ENCODE data around the gene ADCY5. TPM values are rescaled to one million over a fixed set of nuclear protein-coding genes. Genes with fewer than 3 reads are reported as not detected.

The ADCY5 gene
- polyA plus RNA-seq, 2 of the 4 experiments (the other 2 are of a cell fraction): 0.57 to 0.68 TPM

DNA sequence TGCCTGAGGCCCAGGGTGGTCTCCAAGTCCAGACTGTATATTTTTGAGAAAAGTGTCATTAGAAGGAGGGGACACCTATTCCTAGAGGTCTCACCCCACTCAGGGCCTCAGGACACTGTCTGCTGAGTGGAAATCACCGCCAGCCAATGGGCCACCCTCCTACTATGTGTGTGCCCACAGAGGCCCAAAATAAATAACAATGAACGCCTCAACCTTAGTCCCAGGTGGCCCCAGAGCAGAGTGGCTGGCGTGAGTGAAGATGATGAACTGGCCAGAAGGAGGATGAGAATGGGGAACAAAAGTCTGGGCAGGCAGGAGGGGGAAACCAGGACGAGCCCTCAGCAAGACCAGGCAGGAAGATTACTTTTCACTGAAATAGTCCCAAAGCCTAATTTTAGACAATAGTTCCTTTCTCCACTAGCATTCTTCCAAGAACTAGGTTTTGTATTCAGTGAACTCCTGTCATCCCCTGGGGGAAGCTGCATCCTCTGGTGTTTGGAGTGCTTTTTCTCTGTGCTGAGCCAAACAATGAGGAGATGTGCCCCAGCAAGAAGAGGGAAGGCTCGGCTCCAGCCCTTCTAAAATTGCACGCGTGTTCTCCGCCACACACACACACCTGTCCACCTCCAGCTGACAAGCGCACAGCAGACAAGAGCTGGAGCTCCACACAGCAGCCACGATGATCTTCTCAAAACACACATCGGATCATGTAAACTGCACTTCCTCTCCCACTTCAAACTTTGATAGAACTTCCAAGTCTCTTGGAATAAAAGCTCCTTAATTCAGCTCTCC, 72.2 kb downstream of the ADCY5 start:
- Histone ChIP-seq H3K4me3 (no peak overlapping the region), H3K27ac (no peak overlapping the region), H3K4me1 (no peaks in the 10 kb centered on the region), H3K4me2 (no peak overlapping the region), H3K9me3 (no peaks in the 10 kb centered on the region)
- TF ChIP-seq POLR2A (IDR thresholded peaks at IDR 0.05; ENCODE audit: low read length): no peak
- no peak for TF ChIP-seq POLR2AphosphoS2 (conservative IDR thresholded peaks at IDR 0.05; ENCODE audit: low read length)
- no peak for TF ChIP-seq CHD2 (IDR thresholded peaks at IDR 0.05; ENCODE audit: low read length, partially characterized antibody)
- TF ChIP-seq HOXB5 (CRISPR knock-in tag; IDR thresholded peaks at IDR 0.05): no peak
- TF ChIP-seq NPAS2 (CRISPR knock-in tag; IDR thresholded peaks at IDR 0.05; ENCODE audit: borderline replicate concordance): no peak
- no peak for TF ChIP-seq RARB (CRISPR knock-in tag; IDR thresholded peaks at IDR 0.05)
- TF ChIP-seq MAZ (IDR thresholded peaks at IDR 0.05; ENCODE audit: borderline replicate concordance, low read depth, low read length): no peak
- TF ChIP-seq, protein P1, sequence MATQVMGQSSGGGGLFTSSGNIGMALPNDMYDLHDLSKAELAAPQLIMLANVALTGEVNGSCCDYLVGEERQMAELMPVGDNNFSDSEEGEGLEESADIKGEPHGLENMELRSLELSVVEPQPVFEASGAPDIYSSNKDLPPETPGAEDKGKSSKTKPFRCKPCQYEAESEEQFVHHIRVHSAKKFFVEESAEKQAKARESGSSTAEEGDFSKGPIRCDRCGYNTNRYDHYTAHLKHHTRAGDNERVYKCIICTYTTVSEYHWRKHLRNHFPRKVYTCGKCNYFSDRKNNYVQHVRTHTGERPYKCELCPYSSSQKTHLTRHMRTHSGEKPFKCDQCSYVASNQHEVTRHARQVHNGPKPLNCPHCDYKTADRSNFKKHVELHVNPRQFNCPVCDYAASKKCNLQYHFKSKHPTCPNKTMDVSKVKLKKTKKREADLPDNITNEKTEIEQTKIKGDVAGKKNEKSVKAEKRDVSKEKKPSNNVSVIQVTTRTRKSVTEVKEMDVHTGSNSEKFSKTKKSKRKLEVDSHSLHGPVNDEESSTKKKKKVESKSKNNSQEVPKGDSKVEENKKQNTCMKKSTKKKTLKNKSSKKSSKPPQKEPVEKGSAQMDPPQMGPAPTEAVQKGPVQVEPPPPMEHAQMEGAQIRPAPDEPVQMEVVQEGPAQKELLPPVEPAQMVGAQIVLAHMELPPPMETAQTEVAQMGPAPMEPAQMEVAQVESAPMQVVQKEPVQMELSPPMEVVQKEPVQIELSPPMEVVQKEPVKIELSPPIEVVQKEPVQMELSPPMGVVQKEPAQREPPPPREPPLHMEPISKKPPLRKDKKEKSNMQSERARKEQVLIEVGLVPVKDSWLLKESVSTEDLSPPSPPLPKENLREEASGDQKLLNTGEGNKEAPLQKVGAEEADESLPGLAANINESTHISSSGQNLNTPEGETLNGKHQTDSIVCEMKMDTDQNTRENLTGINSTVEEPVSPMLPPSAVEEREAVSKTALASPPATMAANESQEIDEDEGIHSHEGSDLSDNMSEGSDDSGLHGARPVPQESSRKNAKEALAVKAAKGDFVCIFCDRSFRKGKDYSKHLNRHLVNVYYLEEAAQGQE (IDR thresholded peaks at IDR 0.05): no peak
- TF ChIP-seq SREBF2 (IDR thresholded peaks at IDR 0.05): no peak
- no peak for TF ChIP-seq CEBPB (IDR thresholded peaks at IDR 0.05)
- no peak for TF ChIP-seq JUN (IDR thresholded peaks at IDR 0.05)
- no peak for TF ChIP-seq ATOH8 (CRISPR knock-in tag; IDR thresholded peaks at IDR 0.05; ENCODE audit: low read depth)
- TF ChIP-seq RNF2 (IDR thresholded peaks at IDR 0.05; ENCODE audit: borderline replicate concordance, low read depth): no peak
- ATAC-seq (no peak), DNase-seq (ENCODE audit: low read depth in 1 of 2, low spot score in 1 of 2) (no peak), FAIRE-seq (no peak)
- ChIA-PET POLR2A (no interaction called here), CTCF (interaction anchor here (0.9 to 1.6 kb wide), 5 partner anchors 9 to 50 kb away, joined by 3 to 4 read pairs (median 3); no protein-coding TSS in a partner anchor)
- 62% methylated on average over 11 of the region's 11 CpGs for WGBS (ENCODE audit: missing lambda C conversion rate)

GRCh38 chr3:123375014-123375940, 73.6 kb downstream of the ADCY5 start:
- H3K9me3 ChIP-seq: no peaks in the 10 kb centered on the region
- ChIA-PET POLR2A (no interaction called here), CTCF (interaction anchor here (0.9 to 1.1 kb wide), 4 partner anchors 8 to 46 kb away, joined by 3 to 4 read pairs (median 3); no protein-coding TSS in a partner anchor)
- no peak for FAIRE-seq
- no peak for ATAC-seq
- no peak for DNase-seq (ENCODE audit: low read depth in 1 of 2, low spot score in 1 of 2)
- no peak overlapping the region for H3K27ac ChIP-seq
- 0 out of 5 replicates have a peak, but pooled peaks of 1 of the 2 experiments have one; percentile 21 for TF ChIP-seq RAD21 (conservative IDR thresholded peaks at IDR 0.05 in 1 of 2, IDR thresholded peaks at IDR 0.05 in 1 of 2)
- TF ChIP-seq MAFK (IDR thresholded peaks at IDR 0.05; ENCODE audit: partially characterized antibody): no peak
- no peak overlapping the region for H3K4me2 ChIP-seq
- H3K4me1 ChIP-seq: no peaks in the 10 kb centered on the region
- no peak overlapping the region for H3K4me3 ChIP-seq
- 61% methylated on average over 13 of the region's 13 CpGs for WGBS (ENCODE audit: missing lambda C conversion rate)

DNA sequence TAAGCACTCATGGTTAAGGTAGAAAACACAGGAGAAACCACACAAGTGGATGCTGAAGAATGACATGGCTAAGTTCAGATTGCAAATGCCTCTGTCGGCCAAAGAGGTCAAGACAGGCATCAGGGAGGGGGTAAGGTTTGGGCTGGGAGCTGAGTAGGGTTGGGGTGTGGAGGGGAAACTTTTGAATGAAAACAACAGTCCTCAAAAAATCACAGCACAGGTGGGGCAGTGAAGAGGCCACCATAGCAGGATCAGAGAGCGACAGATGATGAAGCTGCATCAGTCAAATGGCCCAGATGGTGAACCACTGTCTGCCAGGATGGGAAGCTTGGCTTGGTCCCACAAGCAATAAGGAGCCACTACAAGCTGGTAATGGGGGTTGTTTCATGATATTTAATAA, 74.9 kb downstream of the ADCY5 start:
- Histone ChIP-seq H3K27ac (no peak overlapping the region), H3K9me3 (0 out of 3 replicates have a peak, but pooled peaks cover 1% of the 10 kb centered on the region), H3K4me2 (no peak overlapping the region), H3K4me3 (no peak overlapping the region), H3K4me1 (no peaks in the 10 kb centered on the region)
- TF ChIP-seq ZNF302 (CRISPR knock-in tag; IDR thresholded peaks at IDR 0.05) (no peak), HEYL (CRISPR knock-in tag; IDR thresholded peaks at IDR 0.05) (no peak), KDM5A (IDR thresholded peaks at IDR 0.05) (no peak), HOXB13 (CRISPR knock-in tag; IDR thresholded peaks at IDR 0.05; ENCODE audit: low read depth) (no peak), RAD21 (conservative IDR thresholded peaks at IDR 0.05 in 1 of 2, IDR thresholded peaks at IDR 0.05 in 1 of 2) (no peak), BHLHE40 (IDR thresholded peaks at IDR 0.05; ENCODE audit: low read depth, low read length) (no peak), HOXB5 (CRISPR knock-in tag; IDR thresholded peaks at IDR 0.05) (no peak), RNF2 (IDR thresholded peaks at IDR 0.05; ENCODE audit: borderline replicate concordance, low read depth) (no peak), FOXS1 (CRISPR knock-in tag; IDR thresholded peaks at IDR 0.05) (no peak), RARB (CRISPR knock-in tag; IDR thresholded peaks at IDR 0.05) (no peak), MAX (IDR thresholded peaks at IDR 0.05) (no peak), NR3C1 (IDR thresholded peaks at IDR 0.05) (no peak), CEBPB (IDR thresholded peaks at IDR 0.05) (no peak), PHF8 (IDR thresholded peaks at IDR 0.05; ENCODE audit: borderline replicate concordance, low read depth) (no peak), JUN (IDR thresholded peaks at IDR 0.05) (no peak)
- ChIA-PET POLR2A (no interaction called here), CTCF (interaction anchor here (0.6 to 1.5 kb wide), 5 partner anchors 8 to 115 kb away, joined by 3 to 4 read pairs (median 3); no protein-coding TSS in a partner anchor)
- ATAC-seq: no peak
- WGBS (ENCODE audit: missing lambda C conversion rate): 69% methylated on average over 2 of the region's 2 CpGs
- no peak for DNase-seq (ENCODE audit: low read depth in 1 of 2, low spot score in 1 of 2)
- no peak for FAIRE-seq

Data from A549 (cell line).